CD4-positive, alpha-beta T cell treated with Interleukin-15 for 1 hour (primary cell): ENCODE results near the gene AGAP5.
A peak's percentile ranks its signal among the peaks of the same experiment; 100 is the strongest.
"Not testable (repeated sequence)": the region's sequence is repeated elsewhere in the genome, so short reads cannot be mapped to it uniquely, and the experiment has no call there.

Experiments
- DNase-seq: peaks from one replicate; pipeline ENCODE4 v3.0.0-alpha.2; 2020

Gene AGAP5

GRCh38 chr10:73697675-73698159 is at the start of gene AGAP5:
TSS of gene AGAP5 (minus strand) at chr10:73698109. CDS start at chr10:73697755, 354 bp downstream.
- DNase-seq: not testable (repeated sequence)

DNA sequence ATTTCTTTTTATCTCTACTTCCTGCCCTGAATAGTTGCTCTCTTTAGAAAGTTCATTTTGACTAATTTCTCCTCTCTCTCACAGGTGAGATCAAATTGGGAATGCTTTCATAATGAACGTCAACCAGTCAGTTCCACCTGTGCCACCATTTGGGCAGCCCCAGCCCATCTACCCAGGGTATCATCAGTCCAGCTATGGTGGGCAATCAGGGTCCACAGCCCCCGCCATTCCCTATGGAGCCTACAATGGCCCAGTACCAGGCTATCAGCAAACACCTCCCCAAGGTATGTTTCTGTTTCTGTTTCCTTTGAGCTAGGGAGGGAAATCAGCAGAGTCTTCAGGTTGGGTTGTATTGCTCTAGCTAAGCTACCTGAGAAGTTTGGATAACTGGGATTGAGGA is 48.8 kb upstream of the AGAP5 start:
- DNase-seq: no peak

DNA sequence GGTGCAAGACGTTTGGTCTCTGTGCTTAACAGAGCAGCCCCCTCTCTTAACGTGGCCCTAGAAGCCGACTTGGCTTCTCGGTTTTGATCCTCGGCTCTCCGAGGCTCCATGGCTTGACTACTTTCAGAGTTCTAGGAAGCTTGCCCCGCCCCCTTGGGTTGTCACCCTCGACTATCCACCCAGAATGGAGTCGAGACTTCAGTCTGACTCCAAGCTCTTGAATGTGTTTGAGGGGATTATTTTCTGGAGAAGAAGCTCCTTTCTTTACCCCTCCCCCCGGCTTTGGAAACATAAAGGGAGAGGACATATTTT is 46.7 kb upstream of the AGAP5 start:
- DNase-seq: peak; percentile 54

DNA sequence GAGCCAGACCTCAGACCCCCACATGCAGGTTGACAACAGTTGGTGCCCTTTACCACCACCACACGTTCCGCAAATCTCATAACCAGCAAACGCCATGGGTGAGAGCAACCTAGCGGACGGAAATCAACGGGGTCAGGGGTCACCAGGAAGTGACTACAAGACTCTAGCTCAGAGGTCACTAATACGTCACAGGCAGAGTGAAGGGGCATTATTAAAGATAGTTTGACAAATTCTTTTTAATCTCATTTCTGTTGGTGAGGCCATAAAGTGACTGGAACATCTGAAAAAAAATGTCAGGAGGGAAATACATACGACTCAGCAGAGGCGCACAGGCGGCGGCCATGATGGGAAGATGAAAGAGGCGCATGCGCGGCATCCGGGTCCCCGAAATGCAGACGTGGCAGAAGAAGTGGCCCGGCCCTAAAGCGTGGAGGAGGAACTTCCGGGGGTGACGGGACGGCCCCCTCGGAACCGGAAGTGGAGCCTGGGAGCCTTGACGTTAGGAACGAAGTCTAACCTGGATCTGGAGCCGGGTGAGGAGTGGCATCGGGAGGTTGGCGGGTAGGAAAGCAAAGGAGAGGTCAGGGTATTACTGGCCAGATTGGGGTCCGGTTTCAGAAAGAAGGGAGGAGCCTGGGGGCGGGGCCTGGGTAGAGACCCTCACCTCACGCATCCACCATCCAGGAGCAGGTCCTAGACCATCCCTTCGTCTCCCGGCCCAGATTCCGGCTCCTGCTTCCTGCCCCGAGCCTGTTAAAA is 46.2 kb upstream of the AGAP5 start, which contains the start of gene SEC24C:
SEC24C (plus strand) TSS at position 468 of the 759 bp plus-strand sequence. CDS start 2,461 bp downstream, outside the sequence.
- DNase-seq: peak; percentile 95

DNA sequence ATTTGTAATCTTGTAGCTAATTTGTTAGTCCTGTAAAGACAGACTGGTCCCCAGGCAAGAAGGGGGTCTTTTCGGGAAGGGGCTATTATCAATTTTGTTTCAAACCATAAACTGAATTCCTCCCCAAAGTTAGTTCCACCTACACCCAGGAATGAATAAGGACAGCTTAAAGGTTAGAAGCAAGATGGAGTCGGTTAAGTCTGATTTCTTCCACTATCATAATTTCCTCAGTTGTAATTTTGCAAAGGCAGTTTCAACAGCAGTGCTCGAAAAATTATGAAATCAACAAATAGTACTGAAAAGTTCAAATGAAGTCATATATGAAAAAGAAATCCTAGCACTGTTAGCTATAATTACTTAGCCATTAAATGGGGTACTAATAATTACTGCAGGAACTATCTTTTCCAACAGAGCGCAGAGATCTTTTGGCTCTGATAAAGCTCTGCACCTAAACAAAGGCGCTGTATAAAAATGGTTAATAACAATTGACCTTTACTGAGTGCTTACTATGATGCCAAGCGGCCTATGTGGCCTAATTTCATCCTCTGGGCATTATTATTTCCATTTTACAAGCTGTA is 45.5 kb upstream of the AGAP5 start:
- DNase-seq: no peak

- no peak for DNase-seq
These were observed 44.5 kb upstream of the AGAP5 start for GRCh38 chr10:73742454-73742734.

DNA sequence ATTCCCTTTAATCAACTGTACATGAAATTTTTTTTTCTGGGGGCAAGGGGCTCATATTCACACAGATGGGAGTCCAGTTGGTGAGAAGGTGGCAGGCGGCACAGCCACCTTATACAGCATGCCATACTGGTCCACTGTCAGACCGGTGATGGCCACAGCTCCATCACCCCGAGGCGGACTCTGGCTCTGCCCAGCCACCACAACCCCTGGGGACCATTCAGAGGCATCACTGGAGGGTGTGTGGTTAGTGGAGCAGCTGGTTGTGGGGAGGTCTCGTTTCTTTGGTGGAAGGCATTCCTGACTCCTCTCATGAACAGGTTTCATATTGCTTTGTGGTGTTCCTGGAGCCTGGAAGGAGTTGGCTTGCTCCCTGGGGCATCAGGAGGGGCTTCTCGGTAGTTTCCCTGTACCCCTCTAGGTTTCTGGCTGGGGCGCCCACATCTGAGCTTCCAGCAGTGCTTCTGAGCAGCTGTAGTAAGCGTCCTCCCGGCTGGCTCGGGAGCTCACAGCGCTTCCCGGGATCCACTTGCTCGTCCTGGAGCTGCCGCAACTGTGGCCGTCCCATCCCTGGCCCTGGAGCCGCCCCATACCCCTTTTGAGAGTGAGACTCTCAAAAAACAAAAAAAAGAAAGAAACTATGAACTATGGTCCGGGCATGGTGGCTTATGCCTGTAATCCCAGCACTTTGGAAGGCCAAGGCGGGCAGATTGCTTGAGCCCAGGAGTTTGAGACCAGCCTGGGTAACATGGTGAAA is 42.8 kb upstream of the AGAP5 start:
- DNase-seq: not testable (repeated sequence)

GRCh38 chr10:73734796-73735305 is 36.9 kb upstream of the AGAP5 start:
- DNase-seq: no peak

DNA sequence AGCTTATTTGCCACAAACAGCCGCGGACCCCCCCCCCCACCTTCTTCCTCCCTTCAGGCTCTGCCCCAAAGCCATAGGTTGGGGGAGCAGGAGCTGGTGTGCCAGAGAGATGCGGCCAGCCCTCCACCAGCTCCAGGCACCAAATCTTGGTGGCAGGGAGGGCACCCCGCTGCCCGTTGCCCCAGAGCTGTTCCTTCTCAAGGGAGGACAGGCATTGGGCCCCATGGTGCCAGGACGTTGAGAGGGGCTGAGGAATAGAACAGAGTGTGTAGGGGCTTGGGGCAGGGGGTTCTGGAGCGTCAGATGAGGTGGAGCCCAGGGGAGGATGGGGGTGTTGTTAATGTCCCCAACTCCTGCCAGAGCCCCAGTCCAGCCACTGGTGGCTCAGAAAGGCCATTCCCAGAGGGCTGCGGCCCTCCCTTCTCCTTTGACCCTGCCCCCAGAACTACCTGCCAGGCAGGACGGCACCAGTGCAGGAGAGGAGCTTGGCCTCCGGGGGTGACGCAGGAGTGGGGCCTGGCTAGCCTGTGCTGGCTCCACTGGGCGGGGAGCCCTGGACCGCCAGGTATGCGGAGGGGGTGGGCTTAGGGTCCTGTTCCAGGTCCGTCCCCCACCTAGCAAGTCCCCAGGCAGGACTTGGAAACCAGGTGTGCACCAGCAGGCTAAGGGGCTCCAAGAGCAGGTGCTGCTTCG is 36.3 kb upstream of the AGAP5 start:
- DNase-seq: no peak

GRCh38 chr10:73732931-73733623 is 35.2 kb upstream of the AGAP5 start:
- DNase-seq: no peak

DNA sequence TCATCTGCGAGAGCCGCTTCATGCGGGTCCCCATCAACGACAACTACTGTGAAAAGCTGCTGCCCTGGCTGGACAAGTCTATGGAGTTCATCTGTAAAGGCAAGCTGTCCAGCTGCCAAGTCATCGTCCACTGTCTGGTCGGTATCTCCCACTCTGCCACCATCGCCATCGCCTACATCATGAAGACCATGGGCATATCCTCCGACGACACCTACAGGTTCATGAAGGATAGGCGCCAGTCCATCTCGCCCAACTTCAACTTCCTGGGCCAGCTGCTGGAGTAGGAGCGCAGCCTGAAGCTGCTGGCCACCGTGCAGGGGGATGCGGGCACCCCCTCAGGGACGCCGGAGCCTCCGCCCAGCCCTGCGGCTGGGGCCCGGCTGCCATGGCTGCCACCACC is 34.5 kb upstream of the AGAP5 start:
- DNase-seq: no peak

GRCh38 chr10:73731588-73732375 is 33.9 kb upstream of the AGAP5 start:
- no peak for DNase-seq

- DNase-seq: peak; percentile 86
These were observed 32.4 kb upstream of the AGAP5 start for GRCh38 chr10:73730153-73730906.

DNA sequence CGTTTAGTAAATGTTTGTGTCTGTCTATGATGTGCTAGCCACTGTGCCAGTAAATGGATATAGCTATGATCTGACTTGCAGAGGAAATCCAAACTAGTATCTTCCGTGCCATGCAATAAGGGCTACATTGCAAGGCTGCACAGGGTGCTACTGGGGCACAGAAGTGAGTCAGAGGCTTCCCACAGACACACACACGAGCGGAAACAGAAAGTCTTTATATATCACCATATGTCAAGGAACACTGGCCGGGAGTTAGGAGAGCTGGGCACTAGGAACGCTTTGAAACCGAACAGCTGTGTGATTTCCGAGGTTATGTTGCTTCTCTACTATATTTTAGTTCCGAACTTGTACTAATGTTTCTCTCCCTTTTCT is 31.9 kb upstream of the AGAP5 start:
- DNase-seq: peak; percentile 36

DNA sequence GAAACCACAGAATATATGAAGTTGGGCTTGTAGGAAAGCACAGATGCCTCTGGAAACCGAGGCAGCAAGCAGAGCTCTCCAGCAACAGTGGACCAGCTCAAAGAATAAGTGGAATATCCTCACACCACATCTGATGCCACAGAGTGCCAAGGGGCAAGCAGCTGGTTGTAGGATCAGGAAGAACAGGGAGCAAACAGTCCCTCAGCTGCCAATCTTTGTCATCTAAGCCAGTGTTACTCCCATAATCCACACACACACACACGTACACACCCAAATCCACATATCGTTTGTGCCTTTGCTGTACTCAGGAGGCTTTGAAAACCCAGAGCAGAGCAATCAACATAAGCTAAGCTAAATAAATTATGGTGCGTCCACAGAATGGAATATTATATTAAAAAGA is 25.6 kb upstream of the AGAP5 start:
- no peak for DNase-seq

GRCh38 chr10:73720561-73720960 is 22.7 kb upstream of the AGAP5 start:
- DNase-seq: not testable (repeated sequence)

- DNase-seq: no peak
These were observed 19.6 kb upstream of the AGAP5 start for GRCh38 chr10:73717556-73717955.

GRCh38 chr10:73716251-73716650 is 18.3 kb upstream of the AGAP5 start:
- DNase-seq: no peak

- not testable (repeated sequence) for DNase-seq
These were observed 17.6 kb upstream of the AGAP5 start for GRCh38 chr10:73715179-73716156.

GRCh38 chr10:73714483-73714882 is 16.6 kb upstream of the AGAP5 start:
- not testable (repeated sequence) for DNase-seq
